HG03469 (cell line): ENCODE results near the gene GBGT1.
A peak's percentile ranks its signal among the peaks of the same experiment; 100 is the strongest.

Experiments
- ATAC-seq: cut with Tn5 transposase; IDR thresholded peaks from one replicate; pipeline ENCODE4 v1.9.1; 2021; ENCODE audit warnings: mild to moderate bottlenecking, moderate library complexity, moderate number of reproducible peaks; ENCODE audit not compliant: unreplicated experiment

The GBGT1 gene

GRCh38 chr9:133166392-133166791, 2.7 kb upstream of the GBGT1 start:
- no peak for ATAC-seq

GRCh38 chr9:133165452-133165730, 1.7 kb upstream of the GBGT1 start:
- ATAC-seq = no peak

- no peak for ATAC-seq
Measured at GRCh38 chr9:133164191-133164590, 477 bp upstream of the GBGT1 start.

GRCh38 chr9:133162861-133163503, 732 bp downstream of the GBGT1 start:
- no peak for ATAC-seq

- ATAC-seq = no peak
Measured at GRCh38 chr9:133161547-133161950, 2.2 kb downstream of the GBGT1 start.

- ATAC-seq = no peak
Measured at GRCh38 chr9:133160742-133161546, 2.8 kb downstream of the GBGT1 start.

GRCh38 chr9:133158695-133159094, 5.0 kb downstream of the GBGT1 start:
- ATAC-seq = no peak

- no peak for ATAC-seq
Measured at GRCh38 chr9:133155156-133155555, 8.6 kb downstream of the GBGT1 start.

- ATAC-seq = no peak
Measured at GRCh38 chr9:133154097-133154989, 9.4 kb downstream of the GBGT1 start.

- ATAC-seq = no peak
Measured at GRCh38 chr9:133153227-133154096, 10.3 kb downstream of the GBGT1 start.

- ATAC-seq = no peak
Measured at GRCh38 chr9:133151601-133152525, 11.9 kb downstream of the GBGT1 start.

GRCh38 chr9:133151041-133151440, 12.7 kb downstream of the GBGT1 start:
- no peak for ATAC-seq

GRCh38 chr9:133149130-133150015, 14.3 kb downstream of the GBGT1 start:
- peak; percentile 38 for ATAC-seq

GRCh38 chr9:133148199-133149129, 15.2 kb downstream of the GBGT1 start:
- no peak for ATAC-seq

- no peak for ATAC-seq
Measured at GRCh38 chr9:133147412-133148198, 16.1 kb downstream of the GBGT1 start.

- no peak for ATAC-seq
Measured at GRCh38 chr9:133146746-133147411, 16.8 kb downstream of the GBGT1 start.
